SIG-M5 treated with dmso at 0.1 percent for 504 hours (cell line): Measurements from ENCODE around the gene GH1.
A peak's percentile ranks its signal among the peaks of the same experiment; 100 is the strongest.

ENCODE experiments used
- DNase-seq: peaks from one replicate; lab custom pipeline; 2025; ENCODE audit not compliant: unreplicated experiment; lab: John Stamatoyannopoulos, UW

The GH1 gene

DNA sequence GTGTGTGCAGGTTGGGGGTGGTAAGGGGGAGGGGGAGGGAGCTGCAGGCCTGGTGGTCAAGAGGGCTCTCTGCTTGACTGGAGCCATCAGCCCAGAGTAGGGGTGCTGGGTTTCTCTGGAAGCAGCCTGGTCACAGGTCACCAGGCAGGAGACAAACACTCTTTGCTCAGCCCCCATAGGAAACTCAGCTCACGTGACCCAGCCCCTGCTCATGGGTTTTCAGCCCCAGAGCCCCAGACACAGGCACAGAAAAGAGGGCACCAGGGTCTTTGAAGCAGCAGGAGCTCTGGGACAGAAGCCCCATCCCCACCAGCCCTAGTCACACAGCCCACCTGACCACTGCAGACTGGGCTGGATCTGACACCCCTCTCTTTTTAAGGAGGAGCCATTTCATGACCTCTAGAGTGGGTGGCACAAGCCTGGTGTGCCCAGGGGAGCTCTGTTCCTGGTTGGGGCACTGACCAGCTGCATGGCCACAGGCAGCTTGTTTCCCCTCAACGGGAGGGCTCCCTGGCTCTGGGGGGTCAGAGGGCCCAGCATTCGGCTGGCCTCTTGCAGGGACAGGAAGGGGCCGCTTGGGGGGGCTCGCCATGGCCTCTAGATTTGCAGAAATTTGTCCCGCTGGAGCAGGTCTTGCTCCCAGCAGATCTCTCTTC lies 27.3 kb upstream of the GH1 start:
- no peak for DNase-seq

DNA sequence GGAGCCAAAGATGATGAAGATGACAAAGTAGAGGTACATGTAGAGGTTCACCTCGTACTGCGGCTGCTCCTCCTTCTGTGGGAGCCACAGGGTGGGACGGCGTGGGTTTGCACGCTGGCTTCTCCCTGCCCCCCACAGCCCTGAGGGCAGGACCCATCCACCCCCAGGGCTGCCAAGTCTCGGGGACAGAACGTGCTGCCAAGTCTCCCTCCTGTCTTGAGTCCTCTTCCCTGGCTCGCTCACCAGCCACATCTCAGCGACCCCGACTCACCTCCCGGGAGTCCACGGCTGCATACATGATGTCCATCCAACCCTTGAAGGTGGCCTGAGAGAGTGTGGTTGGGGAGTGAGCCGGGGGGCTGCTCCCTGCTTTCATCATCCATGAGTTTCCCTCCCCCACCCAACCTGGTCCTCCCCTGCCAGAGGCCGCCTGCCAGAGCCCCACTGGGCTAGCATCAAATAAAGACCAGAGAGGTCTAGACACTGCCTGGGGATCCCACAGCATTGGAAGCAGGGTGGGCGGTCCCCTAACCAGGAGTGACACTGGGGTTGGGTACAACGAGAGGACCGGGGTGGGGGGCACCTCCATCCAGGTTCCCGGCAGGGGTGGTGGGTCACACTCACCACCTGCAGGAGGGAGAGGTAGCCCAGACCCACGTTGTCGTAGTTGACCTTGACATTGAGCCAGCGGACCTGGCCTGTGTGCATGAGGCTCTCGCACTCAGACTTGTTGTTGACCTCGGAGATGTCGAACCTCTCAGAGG lies 26.3 kb upstream of the GH1 start:
- DNase-seq = no peak

DNA sequence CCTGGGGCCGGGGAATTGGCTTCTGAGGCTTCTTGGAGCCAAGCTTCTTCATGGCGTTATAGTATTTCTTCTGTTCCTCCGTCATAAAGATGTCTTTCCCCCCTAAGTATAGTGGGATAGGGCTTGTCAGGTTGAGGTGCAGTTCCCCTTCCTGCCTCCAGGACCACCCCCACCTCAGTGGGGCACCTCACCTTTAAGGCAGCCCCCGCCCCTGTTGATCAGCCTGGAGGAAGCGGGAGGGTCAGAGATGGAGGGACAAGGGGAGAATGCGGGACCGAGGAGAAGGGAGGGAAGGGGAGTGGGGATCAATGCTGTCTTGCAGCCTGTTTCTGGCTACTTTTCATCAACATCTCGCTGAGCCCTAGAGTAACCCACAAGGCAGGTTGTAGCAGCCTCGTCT lies 25.1 kb upstream of the GH1 start:
- DNase-seq = no peak

DNA sequence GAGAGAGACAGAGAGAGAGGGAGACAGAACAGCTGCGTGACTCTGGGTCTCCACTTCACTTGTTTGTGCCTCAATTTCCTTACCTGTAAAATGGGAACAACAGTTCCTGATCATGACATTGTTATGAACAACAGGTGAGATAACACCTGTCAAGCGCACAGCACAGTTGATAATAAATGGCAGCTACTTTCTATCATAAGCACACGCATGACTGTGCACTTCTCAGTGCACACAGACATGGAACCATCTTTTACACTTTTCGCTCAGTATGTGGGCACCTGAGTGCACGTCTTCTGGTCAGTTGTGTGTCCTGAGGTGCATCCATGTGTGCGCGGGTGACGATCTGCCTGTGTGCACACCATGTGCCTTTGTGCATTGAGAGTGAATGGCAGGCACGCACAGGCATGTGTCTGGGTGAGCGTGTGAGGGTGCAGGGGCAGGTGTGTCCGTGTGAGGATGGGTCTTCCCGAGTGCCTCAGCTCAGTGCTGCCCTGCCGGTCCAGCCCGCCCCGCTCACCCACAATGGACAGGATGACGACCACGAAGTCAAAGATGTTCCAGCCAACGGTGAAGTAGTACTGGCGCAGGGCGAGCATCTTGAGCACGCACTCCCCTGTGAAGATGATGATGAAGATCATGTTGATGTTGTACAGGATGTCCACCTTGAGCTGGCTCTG lies 23.8 kb upstream of the GH1 start:
- DNase-seq = no peak

DNA sequence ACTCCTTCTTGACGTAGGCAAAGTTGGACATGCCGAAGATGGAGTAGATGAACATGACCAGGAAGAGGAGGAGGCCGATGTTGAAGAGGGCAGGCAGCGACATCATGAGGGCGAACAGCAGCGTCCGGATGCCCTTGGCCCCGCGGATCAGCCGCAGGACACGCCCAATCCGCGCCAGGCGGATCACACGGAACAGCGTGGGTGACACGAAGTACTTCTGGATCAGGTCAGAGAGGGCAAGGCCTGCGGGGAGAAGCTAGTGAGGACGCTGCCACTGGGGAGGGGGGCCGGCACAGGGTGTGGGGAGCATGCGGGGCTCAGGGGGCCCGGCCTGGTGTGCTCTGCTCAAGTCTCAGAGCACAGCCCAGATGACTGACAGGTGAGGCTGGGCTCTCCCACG lies 23.1 kb upstream of the GH1 start:
- DNase-seq = no peak

DNA sequence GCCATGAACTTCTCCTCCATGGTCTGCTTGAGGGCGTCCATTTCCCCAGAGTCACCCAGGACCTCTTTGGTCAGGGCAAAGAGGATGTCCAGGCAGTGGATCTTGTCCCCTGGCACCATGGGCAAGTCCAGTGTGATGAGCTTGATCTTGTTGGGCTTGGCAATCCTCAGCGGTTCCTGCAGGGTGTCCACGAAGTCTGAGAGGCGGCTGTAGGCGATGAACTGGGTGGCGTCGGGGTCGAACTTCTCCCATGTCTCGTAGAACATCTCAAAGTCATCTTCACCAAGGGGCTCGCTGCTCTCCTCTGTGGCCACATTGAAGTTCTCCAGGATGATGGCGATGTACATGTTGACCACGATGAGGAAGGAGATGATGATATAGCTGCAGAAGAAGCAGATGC lies 22.5 kb upstream of the GH1 start:
- DNase-seq = no peak

DNA sequence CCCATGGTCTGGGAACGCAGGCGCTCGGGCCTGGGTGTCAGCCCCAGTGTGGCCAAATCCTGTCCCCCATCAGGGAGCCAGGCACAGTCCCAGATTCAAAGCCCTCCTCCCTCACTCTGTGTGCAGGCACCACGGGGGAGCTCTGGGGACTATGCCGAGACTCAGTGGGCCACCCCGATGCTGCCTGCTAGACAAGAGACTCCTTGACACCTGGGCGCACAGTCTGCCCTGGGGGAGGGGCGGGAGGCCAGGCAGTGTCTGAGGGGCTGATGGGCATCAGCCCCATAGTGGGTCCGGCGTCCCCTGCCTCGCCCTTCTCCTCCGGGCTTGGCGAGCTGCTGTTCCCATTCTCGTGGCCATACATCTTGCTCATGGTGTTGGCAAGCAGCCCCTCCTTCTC lies 21.9 kb upstream of the GH1 start:
- DNase-seq = no peak

DNA sequence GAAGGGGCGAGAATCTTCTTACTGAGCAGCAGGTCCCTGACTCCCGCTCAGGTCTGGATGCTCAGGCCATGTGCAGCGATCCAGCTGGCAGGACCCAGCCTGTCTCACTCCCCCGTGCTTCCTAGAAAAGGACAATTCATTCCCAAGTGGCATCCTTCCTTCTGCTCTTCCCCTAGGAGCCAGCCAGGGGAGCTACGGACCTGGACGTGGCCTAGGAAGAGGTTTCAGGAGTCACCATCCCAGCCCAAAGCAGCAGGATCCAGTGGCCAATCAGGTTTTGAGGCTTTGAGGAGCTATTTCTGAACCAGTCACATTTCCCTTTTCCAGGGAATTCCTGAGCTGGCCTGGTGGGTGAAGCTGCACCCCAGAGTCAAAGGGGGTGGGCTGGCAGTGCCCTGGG lies 21.2 kb upstream of the GH1 start:
- DNase-seq = no peak

DNA sequence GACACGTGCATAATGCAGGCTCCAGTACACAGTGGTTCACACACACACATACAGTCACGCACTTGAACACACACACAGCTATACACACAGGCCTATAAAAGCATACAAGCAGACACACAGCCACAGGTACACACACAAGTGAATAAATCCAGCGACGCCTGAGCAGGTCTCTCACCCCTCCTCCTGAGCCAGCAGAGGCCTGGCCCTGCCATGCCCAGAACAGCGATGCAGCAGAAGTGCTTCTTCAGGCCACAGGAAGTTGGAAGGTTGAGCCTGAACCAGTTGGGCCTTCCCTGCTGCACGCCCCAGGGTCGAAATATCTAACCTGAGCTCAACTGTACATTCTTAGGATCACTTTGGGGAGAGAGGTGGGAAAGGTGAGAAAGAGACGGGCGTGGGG lies 20.8 kb upstream of the GH1 start:
- no peak for DNase-seq

DNA sequence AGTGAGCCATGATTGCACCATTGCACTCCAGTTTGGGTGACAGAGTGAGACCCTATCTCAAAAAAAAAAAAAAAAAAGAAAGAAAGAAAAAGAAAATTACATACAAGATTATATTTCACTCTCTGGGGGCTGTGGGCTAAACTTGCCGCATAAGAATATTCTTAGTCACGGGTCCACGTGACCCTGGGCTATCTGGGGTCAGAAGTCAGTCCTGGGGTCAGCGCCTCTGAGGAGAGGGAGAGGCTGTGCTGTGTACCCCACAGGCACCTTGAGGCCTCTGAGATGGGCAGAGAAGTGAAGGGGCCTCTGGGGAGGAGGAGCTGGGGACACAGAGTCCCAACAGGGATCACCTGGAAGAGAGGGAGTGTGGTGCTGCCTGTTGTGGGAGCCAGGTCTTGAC lies 19.3 kb upstream of the GH1 start:
- DNase-seq = no peak

DNA sequence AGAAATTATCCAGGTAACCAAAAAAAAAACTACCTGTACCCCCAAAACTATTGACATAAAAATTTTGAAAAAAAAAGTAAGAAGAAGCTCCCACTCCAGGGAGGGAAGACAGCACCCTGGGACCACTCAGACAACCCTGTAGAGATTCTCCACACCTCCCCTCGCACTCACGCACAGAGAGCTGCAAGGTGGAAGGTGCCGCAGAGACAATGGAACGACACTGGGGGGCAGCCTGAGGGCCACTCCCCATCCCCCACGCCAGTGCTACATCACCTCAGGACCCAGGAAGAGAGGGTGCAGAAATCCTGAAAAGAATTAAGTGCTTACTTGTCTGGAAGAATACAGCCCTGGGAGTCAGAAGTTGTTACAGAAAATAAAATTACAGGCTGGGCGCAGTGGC lies 18.7 kb upstream of the GH1 start:
- DNase-seq = no peak

DNA sequence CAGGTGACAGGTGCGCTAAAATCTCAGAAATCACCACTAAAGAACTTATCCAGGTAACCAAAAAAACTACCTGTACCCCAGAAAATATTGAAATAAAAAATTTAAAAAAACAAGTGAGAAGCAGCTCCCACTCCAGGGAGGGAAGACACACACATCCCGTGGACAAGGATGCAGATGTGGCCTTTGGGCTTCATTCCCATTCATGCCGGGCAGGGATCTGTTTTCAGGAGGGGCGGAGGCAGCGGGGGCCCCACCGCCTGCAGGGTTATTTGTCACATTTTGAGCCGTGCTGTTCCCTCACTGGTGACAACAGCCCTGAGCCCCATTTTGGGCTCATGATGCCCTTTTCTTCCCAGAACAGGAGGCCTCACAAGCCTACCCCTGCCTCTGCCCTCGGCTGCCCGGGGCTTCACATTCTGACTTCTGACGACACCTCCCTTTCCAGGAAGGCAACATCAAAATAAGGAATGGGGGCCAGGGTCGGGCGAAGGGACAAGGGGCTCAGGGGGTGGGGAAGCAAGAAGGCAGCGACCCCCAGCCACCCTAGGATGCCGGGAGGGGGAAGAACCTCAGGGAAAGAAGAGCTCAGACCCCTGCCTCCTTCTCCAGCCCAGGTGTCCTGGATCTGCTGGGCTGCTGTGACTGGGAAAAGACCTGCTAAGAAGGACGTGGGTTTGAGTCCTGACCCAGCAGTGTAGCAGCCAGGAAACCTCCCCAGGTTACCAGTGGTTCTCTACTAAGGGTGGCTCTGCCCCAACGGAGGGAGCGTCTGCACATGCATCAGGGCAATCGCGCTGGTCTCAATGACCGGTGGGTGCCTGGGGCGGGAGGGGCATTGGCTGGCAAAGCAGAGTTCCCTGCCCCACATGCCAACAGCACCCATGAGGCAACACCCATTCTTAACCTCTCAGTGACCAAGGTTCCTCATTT lies 15.8 kb upstream of the GH1 start:
- no peak for DNase-seq

DNA sequence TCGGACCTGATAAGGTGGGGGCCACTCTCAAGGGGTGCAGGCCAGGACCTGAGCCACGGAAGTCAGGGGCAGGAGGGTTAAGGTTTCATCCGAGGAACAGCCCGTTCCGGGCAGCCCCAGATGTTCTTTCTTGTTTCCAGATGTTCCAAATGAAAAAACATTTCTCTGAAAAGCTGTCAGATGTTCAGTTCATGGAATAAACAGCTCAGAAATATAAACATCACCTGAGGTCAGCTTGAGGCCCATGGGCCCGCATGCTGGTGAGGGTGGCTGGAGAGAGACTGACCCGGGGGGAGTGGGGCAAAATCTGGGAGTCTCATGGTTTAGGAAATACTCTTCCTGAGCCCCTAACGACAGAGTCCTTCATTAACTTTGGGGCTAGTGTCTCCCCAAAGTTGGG lies 15.0 kb upstream of the GH1 start:
- DNase-seq = no peak

DNA sequence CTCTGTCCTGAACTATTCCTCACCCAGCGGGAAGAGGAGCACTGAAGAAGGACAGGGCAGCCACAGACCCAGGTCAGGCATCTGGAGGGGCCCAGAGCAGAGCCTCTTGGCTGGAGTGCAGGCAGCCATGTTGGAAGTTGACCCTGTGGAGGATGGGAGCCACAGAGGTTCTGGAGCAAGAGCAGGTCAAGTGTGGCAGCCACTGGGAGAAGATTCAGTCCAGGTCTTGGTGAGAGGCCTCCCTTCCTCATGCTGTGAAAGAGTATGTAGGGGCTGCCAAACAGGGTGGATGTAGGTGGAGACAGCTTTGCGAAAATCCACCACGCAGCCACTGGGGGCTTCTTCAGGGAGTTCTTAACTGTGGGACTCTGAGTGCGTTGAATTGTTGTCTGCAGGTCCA lies 14.1 kb upstream of the GH1 start:
- no peak for DNase-seq

DNA sequence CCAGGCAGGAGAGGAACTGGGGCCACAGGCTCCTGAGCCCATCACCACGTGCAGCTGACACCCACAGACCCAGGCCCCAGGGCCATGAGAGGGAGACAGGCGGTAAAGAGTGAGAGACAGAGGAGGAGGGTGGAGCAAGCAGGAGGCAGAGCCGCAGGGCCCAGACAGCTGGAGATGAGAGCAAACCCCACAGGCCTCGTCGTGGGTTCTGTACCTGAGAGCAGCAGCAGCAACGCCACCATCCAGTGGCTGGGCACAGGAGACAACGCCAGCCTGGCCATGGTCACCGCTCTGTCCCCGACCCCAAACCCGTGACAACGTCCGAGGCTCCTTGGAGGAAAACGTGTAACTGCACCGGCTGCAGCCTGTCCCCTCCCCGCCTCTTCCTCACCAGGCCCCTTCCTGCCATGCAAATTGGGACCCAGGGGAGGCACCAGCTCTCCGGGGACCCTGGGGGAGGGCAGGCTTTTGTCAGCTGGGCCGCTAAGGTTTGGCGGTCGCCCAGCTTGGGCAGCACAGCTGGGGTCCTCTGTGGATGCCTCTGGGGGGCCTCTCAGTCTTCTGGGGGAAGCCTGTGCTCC lies 13.4 kb upstream of the GH1 start, which contains the start of gene CD79B:
CD79B (minus strand) TSS at position 351 of the 581 bp plus-strand sequence; CDS start at position 281, 70 bp downstream.
- DNase-seq = no peak

DNA sequence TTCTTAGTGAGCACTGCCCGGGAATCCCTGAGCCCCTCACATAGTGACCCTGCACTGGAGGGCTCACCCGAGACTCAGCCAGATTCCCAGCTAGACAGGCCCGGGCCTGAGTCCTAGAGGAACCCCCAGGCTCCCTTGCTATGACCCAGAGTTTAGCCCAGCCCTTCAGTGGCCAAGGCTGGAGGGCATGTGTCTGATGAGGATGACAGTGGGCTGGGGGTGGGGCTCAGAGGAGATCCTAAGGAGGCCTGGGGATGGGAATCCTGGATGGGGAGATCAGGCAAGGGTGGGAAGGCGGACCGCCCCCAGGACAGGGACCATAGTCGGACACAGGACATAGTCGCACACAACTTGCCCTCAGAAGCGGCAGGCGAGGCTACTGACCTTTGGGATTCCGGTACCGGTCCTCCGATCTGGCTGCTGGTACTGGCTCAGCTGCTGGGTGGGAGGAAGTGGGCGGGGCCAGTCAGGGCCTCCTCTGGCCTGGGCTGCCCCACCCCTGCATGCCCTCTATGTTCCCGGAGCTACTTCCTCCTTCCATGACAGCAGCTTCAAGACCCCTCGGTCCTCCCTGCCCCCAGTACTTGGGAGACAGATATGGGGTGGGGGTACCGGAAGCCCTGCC lies 12.4 kb upstream of the GH1 start:
- peak; percentile 46 for DNase-seq

DNA sequence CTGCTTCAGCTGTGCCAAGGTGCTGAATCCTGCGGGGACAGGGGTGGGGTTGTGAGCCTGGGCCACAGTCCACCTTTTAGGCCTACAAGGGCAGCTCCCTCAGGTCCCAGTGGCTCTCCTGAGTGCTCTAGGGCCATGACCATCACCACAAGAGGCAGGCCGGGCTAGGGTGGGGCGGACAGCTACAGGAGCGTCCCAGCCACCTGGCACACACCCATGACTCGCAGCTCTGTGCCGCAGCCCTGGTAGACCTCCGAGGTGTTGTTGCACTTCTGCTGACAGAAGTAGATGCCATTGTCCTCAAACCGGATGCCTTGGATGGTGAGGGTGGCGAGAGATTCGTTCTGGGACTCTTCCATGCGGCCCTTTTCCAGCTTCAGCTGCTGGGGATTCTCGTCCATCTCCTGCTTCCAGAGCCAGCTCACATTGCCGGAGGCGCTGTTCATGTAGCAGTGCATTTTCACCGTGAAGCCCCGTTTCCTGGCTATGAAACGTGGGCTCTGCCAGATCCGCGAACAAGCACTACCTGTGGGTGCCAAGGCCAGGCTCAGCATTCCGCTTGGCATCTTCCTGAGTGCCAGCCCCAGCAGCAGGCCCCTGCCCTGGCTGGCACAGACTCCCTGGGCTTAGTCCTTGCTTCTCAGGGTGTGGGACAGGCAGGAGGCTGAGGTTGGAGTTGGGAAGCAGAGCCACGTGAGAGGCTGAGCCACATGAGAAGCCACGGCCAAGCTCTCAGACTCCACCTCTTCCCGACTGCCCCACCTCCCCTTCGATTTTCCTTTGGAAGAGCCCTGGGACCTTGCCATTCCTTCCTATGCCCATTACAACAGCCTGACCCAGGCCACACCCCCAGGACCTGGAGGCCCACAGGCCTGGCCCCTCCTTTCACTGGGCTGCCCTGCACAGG lies 11.5 kb upstream of the GH1 start:
- DNase-seq = no peak

DNA sequence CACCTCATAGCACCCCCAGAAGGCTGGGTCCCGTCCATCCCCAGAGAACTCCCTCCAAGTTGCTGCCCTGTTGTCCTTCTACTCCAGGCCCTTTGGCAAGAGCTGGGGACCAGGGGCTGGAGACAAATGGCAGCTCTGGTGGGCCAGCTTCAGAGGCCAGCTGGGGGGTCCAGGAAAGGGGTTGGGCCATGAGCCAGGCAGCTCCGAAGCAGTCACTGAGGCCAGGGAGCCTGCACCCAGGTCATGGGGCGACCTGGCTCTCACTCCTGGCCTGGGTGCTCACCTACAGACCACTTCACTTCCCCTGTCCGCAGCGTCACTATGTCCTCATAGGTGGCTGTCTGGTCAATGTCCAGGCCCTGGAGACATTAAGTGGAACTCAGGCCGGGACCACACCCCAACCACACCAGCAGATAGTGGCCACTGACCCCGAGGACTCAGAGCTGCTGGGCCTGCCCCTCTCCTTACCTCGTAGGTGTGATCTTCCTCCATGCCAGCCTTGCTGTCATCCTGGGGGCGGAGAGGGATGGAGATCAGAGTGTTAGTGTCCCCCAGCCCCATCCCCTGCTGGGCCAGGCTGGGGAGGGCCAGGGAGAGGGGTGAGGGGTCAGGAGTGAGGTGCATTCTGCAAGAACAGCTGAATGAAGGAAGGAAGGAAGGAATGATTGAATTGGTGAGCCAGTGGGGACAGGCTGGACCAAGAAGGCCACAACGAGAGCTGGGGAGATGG lies 10.5 kb upstream of the GH1 start:
- DNase-seq = no peak
